Subcutaneous adipose tissue (tissue), 4 donors: ENCODE data around the gene FILIP1. TPM values are rescaled to one million over a fixed set of nuclear protein-coding genes. Genes with fewer than 3 reads are reported as not detected.

Experiments
- total RNA-seq, 4 donors: library from RNA; depleted of rRNA; stranded (reverse); fragments of >200 nt; gene quantifications; one replicate each; pipeline ENCODE4 v1.1.0, GENCODE V29; 2016
- TF ChIP-seq, protein P1 (sequence below): fragments of 450-650 bp; IDR thresholded peaks from one replicate; pipeline ENCODE4 v1.5.1; 2016; ENCODE audit warnings: low read depth, mild to moderate bottlenecking, control low read depth, antibody characterized with exemption, moderate library complexity

Gene FILIP1
- total RNA-seq, 4 donors from 2014 or later = 3.4 to 16.2 (median 5.8) TPM

DNA sequence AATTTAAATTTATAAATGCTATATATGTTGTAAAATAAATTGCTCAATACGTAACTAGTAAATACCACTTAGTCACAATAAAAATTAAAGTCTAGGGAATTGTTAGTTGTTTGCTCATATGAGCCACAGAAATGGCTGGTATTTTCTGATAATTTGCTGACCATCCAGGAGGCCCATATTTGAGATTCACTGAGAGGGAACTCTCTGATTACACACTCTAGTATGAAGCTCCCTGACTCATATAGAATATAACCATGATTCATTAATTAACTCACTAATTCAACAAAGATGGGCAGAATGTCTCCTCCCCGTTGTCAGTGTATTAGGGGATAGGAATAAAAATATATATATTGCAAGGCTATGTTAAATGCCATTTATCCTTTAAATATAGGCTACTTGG is 162.4 kb downstream of the FILIP1 start:
- TF ChIP-seq, protein P1, sequence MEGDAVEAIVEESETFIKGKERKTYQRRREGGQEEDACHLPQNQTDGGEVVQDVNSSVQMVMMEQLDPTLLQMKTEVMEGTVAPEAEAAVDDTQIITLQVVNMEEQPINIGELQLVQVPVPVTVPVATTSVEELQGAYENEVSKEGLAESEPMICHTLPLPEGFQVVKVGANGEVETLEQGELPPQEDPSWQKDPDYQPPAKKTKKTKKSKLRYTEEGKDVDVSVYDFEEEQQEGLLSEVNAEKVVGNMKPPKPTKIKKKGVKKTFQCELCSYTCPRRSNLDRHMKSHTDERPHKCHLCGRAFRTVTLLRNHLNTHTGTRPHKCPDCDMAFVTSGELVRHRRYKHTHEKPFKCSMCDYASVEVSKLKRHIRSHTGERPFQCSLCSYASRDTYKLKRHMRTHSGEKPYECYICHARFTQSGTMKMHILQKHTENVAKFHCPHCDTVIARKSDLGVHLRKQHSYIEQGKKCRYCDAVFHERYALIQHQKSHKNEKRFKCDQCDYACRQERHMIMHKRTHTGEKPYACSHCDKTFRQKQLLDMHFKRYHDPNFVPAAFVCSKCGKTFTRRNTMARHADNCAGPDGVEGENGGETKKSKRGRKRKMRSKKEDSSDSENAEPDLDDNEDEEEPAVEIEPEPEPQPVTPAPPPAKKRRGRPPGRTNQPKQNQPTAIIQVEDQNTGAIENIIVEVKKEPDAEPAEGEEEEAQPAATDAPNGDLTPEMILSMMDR = no peak

DNA sequence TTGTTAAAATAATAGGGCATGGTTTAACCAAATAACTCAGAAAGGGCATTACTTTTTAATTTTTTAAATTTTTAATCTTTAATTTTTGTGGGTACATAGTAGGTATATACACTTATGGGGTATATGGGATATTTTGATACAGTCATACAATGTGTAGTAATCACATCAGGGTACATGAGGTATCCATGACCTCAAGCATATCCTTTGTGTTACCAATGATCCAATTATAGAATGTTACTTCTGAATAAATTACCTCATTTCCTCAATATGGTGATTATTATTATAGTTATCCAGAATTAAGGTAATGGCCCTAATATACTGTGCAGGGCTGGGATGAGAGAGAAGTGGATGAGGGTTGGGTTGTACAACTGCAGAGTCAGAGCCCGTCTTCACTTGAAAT is 163.9 kb downstream of the FILIP1 start:
- TF ChIP-seq, protein P1 = no peak

DNA sequence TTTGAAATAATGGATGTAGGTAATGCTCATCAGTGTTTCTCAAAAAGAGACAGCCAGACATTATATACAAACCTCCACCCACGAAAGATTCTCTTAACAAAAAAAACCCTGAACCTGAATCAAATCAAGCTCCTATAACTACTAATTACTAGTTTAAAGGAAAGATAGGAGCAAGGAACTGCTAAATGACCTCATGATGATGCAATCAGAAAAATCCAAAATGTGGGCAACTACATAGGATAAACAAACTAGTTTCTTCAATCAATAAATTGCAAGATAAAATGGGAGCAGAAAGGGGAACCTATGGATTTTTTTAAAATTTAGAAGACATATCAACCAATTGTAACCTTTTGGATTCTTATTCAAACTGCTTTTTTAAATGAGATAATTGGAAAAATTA is 165.8 kb downstream of the FILIP1 start:
- TF ChIP-seq, protein P1 = no peak

DNA sequence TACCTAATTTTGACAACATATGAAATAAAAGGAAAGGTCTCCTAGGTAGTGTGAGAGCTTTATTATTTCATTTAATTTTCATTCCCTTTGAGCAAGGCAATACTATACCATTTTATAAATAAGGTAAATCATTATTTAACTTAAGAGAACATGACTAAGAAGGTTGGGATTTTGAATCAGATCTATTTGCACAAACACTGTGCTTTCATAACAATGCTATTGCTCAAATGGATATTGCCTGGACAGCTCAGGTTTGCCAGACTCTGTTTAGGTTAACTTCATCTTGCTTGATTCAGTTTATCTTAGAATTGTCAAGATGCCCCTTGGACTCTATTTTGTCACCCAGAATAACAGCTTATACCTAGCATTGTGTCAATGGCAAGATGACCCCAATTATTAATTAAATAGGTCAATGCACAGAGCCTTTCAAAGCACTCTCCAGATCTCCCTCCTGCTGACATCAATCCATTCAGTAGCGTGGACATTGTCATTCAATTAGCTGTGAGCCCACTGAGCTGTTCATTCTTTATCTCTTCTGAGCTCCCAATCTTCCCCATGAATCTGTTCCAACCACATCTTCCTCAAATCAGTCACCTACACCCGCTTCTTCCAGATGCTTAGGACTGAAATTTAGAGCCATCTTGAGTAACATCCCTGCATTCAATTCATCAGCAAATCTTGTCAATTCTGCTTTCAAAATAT is 166.9 kb downstream of the FILIP1 start:
- TF ChIP-seq, protein P1 = no peak

DNA sequence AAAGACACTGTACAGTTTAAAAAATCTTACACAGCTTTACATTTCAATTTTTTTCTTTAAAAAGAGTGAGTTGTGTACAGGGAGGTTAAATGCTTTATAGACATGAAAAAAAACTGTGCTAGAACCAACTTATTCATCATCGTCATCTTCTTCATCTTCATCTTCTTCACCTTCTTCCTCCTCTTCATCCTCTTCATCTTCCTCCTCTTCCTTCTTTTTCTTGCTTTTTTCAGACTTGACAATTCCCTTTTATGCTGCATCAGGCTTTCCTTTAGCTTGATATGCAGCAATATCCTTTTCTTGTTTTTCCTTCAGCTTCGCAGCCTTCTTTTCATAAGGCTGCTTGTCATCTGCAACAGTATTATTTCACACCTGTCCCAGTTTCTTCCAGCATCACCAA is 174.7 kb downstream of the FILIP1 start:
- TF ChIP-seq, protein P1 = no peak

DNA sequence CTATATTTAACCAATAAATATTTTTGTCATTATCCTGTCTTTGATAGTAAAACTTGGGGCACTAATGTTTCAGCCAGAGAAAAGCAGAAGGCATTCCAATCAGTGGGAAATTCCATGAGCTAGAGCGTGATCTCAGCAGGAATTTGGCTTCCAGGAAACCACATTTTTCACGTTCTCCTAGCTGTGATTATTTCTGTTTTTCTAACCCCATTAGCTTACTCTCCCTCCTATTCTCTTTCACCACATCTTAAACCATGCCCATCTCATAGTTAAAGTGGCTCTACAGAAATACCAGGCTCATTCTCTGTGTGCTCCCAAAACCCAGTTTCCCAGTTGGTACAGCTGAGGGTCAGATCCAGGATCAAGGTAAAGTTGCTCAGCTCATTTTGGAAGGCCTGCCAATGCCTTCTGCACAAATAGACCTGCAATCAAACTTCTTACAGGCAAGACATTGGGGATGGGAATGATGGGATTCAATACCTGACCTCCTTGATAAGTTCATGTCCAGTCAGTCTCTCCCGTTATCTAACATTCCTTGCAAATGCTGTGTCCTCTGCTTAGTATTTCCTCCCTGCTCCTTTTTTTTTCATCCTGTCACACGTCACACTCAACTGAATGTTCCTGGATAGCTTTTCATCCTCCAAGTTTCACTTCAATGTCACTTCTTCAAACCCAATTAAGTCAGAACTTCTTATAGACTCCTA is 175.9 kb downstream of the FILIP1 start:
- TF ChIP-seq, protein P1 = no peak

DNA sequence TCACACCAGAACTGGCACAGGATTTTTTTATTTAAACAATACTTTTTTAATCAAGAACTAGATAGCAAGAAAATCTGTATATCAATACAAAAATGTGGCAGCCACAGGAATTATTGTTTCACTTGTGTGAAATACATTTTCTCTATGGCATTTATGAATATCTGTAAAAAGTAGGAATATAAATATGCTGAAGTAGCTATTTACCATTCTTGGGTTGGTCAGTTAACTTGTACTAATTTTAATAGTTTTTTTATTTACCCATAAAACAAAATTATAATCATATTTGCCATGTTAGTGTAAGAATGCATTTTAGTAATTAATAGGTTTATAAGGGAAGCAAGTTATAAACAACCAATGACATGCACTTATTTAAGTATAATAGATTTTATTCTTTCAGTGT is 177.6 kb downstream of the FILIP1 start:
- TF ChIP-seq, protein P1 = no peak
